GM19397 (cell line): ENCODE results near the gene DSP.

Experiments
- ATAC-seq: cut with Tn5 transposase; IDR thresholded peaks from one replicate; pipeline ENCODE4 v1.9.1; 2021; ENCODE audit warnings: mild to moderate bottlenecking, moderate library complexity; ENCODE audit not compliant: unreplicated experiment

Gene DSP

GRCh38 chr6:7541175-7542064 lies at the start of gene DSP:
DSP (plus strand) TSS chr6:7541671; CDS start chr6:7541916, 245 bp downstream.
- no peak for ATAC-seq

GRCh38 chr6:7493866-7494265 lies 47.6 kb upstream of the DSP start:
- no peak for ATAC-seq

- no peak for ATAC-seq
Observed at GRCh38 chr6:7494638-7495037, 46.8 kb upstream of the DSP start.

GRCh38 chr6:7496266-7496875 lies 45.1 kb upstream of the DSP start:
- ATAC-seq: no peak

- ATAC-seq: no peak
Observed at GRCh38 chr6:7500752-7501282, 40.7 kb upstream of the DSP start.

GRCh38 chr6:7502743-7503142 lies 38.7 kb upstream of the DSP start:
- ATAC-seq: no peak

- ATAC-seq: no peak
Observed at GRCh38 chr6:7504041-7504440, 37.4 kb upstream of the DSP start.

- no peak for ATAC-seq
Observed at GRCh38 chr6:7505189-7505699, 36.2 kb upstream of the DSP start.

- no peak for ATAC-seq
Observed at GRCh38 chr6:7507600-7507999, 33.9 kb upstream of the DSP start.

- no peak for ATAC-seq
Observed at GRCh38 chr6:7512320-7512719, 29.2 kb upstream of the DSP start.

GRCh38 chr6:7513529-7513928 lies 27.9 kb upstream of the DSP start:
- ATAC-seq: no peak

GRCh38 chr6:7515363-7515762 lies 26.1 kb upstream of the DSP start:
- ATAC-seq: no peak

GRCh38 chr6:7518877-7519276 lies 22.6 kb upstream of the DSP start:
- ATAC-seq: no peak

GRCh38 chr6:7522873-7523272 lies 18.6 kb upstream of the DSP start:
- ATAC-seq: no peak

GRCh38 chr6:7523922-7524321 lies 17.5 kb upstream of the DSP start:
- ATAC-seq: no peak

GRCh38 chr6:7526755-7527154 lies 14.7 kb upstream of the DSP start:
- ATAC-seq: no peak

- ATAC-seq: no peak
Observed at GRCh38 chr6:7528565-7528964, 12.9 kb upstream of the DSP start.

GRCh38 chr6:7529141-7529540 lies 12.3 kb upstream of the DSP start:
- no peak for ATAC-seq

- no peak for ATAC-seq
Observed at GRCh38 chr6:7532232-7532631, 9.2 kb upstream of the DSP start.

GRCh38 chr6:7532821-7533220 lies 8.7 kb upstream of the DSP start:
- no peak for ATAC-seq

GRCh38 chr6:7534192-7534591 lies 7.3 kb upstream of the DSP start:
- ATAC-seq: no peak

GRCh38 chr6:7535498-7535897 lies 6.0 kb upstream of the DSP start:
- no peak for ATAC-seq
